GM19193 (cell line): ENCODE data around the gene EGFLAM.

ENCODE experiments used
- POLR2A ChIP-seq: IDR thresholded peaks from 4 replicates; pipeline ENCODE4 v1.6.1; 2011; ENCODE audit not compliant: insufficient read depth, insufficient read length; ENCODE audit errors: extremely low read depth

EGFLAM gene

GRCh38 chr5:38467353-38468040, 209.1 kb downstream of the EGFLAM start:
- no peak for TF ChIP-seq POLR2A

GRCh38 chr5:38468202-38468673, 209.9 kb downstream of the EGFLAM start:
- TF ChIP-seq POLR2A, result no peak

- no peak for TF ChIP-seq POLR2A
Measured at GRCh38 chr5:38468978-38469706, 210.8 kb downstream of the EGFLAM start.

- no peak for TF ChIP-seq POLR2A
Measured at GRCh38 chr5:38469707-38470267, 211.4 kb downstream of the EGFLAM start.

- no peak for TF ChIP-seq POLR2A
Measured at GRCh38 chr5:38471709-38472108, 213.3 kb downstream of the EGFLAM start.

GRCh38 chr5:38472541-38472940, 214.2 kb downstream of the EGFLAM start:
- no peak for TF ChIP-seq POLR2A

GRCh38 chr5:38473008-38473407, 214.6 kb downstream of the EGFLAM start:
- TF ChIP-seq POLR2A, result no peak

- TF ChIP-seq POLR2A, result no peak
Measured at GRCh38 chr5:38478166-38478565, 219.8 kb downstream of the EGFLAM start.

GRCh38 chr5:38478878-38479277, 220.5 kb downstream of the EGFLAM start:
- TF ChIP-seq POLR2A, result no peak

- TF ChIP-seq POLR2A, result no peak
Measured at GRCh38 chr5:38479315-38479904, 221.1 kb downstream of the EGFLAM start.

GRCh38 chr5:38483805-38484398, 225.5 kb downstream of the EGFLAM start:
- TF ChIP-seq POLR2A, result no peak

- TF ChIP-seq POLR2A, result no peak
Measured at GRCh38 chr5:38494175-38494574, 235.8 kb downstream of the EGFLAM start.

GRCh38 chr5:38494763-38495162, 236.4 kb downstream of the EGFLAM start:
- TF ChIP-seq POLR2A, result no peak

GRCh38 chr5:38497946-38498345, 239.6 kb downstream of the EGFLAM start:
- no peak for TF ChIP-seq POLR2A
